Measurements from ENCODE around the gene PTPRN2. TPM values are rescaled to one million over a fixed set of nuclear protein-coding genes. Genes with fewer than 3 reads are reported as not detected.

Gene PTPRN2
- total and polyA plus RNA-seq, 2 of the 13 experiments (the other 11 are each of a cell fraction or from before 2014, with no cell fraction given): 2.5 to 24.2 TPM

GRCh38 chr7:157577061-157577460 is 1010.6 kb downstream of the PTPRN2 start (continued):
- TF ChIP-seq, protein P1, sequence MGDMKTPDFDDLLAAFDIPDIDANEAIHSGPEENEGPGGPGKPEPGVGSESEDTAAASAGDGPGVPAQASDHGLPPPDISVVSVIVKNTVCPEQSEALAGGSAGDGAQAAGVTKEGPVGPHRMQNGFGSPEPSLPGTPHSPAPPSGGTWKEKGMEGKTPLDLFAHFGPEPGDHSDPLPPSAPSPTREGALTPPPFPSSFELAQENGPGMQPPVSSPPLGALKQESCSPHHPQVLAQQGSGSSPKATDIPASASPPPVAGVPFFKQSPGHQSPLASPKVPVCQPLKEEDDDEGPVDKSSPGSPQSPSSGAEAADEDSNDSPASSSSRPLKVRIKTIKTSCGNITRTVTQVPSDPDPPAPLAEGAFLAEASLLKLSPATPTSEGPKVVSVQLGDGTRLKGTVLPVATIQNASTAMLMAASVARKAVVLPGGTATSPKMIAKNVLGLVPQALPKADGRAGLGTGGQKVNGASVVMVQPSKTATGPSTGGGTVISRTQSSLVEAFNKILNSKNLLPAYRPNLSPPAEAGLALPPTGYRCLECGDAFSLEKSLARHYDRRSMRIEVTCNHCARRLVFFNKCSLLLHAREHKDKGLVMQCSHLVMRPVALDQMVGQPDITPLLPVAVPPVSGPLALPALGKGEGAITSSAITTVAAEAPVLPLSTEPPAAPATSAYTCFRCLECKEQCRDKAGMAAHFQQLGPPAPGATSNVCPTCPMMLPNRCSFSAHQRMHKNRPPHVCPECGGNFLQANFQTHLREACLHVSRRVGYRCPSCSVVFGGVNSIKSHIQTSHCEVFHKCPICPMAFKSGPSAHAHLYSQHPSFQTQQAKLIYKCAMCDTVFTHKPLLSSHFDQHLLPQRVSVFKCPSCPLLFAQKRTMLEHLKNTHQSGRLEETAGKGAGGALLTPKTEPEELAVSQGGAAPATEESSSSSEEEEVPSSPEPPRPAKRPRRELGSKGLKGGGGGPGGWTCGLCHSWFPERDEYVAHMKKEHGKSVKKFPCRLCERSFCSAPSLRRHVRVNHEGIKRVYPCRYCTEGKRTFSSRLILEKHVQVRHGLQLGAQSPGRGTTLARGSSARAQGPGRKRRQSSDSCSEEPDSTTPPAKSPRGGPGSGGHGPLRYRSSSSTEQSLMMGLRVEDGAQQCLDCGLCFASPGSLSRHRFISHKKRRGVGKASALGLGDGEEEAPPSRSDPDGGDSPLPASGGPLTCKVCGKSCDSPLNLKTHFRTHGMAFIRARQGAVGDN (CRISPR knock-in tag; IDR thresholded peaks at IDR 0.05): no peak
- TF ChIP-seq, protein P2, sequence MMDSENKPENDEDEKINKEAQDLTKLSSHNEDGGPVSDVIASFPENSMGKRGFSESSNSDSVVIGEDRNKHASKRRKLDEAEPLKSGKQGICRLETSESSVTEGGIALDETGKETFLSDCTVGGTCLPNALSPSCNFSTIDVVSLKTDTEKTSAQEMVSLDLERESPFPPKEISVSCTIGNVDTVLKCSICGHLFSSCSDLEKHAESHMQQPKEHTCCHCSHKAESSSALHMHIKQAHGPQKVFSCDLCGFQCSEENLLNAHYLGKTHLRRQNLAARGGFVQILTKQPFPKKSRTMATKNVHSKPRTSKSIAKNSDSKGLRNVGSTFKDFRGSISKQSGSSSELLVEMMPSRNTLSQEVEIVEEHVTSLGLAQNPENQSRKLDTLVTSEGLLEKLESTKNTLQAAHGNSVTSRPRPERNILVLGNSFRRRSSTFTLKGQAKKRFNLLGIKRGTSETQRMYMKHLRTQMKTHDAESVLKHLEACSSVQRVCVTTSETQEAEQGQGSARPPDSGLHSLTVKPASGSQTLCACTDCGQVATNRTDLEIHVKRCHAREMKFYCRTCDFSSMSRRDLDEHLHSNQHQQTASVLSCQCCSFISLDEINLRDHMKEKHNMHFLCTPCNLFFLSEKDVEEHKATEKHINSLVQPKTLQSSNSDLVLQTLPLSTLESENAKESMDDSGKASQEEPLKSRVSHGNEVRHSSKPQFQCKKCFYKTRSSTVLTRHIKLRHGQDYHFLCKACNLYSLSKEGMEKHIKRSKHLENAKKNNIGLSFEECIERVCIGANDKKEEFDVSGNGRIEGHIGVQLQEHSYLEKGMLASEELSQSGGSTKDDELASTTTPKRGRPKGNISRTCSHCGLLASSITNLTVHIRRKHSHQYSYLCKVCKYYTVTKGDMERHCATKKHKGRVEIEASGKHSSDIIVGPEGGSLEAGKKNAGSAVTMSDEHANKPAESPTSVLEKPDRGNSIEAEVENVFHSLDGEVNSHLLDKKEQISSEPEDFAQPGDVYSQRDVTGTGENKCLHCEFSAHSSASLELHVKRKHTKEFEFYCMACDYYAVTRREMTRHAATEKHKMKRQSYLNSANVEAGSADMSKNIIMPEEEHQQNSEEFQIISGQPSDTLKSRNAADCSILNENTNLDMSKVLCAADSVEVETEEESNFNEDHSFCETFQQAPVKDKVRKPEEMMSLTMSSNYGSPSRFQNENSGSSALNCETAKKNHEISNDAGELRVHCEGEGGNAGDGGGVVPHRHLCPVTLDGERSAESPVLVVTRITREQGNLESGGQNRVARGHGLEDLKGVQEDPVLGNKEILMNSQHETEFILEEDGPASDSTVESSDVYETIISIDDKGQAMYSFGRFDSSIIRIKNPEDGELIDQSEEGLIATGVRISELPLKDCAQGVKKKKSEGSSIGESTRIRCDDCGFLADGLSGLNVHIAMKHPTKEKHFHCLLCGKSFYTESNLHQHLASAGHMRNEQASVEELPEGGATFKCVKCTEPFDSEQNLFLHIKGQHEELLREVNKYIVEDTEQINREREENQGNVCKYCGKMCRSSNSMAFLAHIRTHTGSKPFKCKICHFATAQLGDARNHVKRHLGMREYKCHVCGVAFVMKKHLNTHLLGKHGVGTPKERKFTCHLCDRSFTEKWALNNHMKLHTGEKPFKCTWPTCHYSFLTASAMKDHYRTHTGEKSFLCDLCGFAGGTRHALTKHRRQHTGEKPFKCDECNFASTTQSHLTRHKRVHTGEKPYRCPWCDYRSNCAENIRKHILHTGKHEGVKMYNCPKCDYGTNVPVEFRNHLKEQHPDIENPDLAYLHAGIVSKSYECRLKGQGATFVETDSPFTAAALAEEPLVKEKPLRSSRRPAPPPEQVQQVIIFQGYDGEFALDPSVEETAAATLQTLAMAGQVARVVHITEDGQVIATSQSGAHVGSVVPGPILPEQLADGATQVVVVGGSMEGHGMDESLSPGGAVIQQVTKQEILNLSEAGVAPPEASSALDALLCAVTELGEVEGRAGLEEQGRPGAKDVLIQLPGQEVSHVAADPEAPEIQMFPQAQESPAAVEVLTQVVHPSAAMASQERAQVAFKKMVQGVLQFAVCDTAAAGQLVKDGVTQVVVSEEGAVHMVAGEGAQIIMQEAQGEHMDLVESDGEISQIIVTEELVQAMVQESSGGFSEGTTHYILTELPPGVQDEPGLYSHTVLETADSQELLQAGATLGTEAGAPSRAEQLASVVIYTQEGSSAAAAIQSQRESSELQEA (CRISPR knock-in tag; IDR thresholded peaks at IDR 0.05; ENCODE audit: not compliant biosample characterization): no peak
- no peak for TF ChIP-seq ZFAT (CRISPR knock-in tag; conservative IDR thresholded peaks at IDR 0.05)
